Neuronal stem cell (in vitro differentiated cells): ENCODE measurements around the gene NPFF.
A peak's percentile ranks its signal among the peaks of the same experiment; 100 is the strongest.

Experiments used
- DNase-seq: peaks from one replicate; pipeline ENCODE4 v3.0.0-alpha.2; 2013; ENCODE audit warnings: low spot score
- H2AFZ ChIP-seq: one replicate; pipeline ENCODE4 v1.6.1; 2013; ENCODE audit warnings: mild to moderate bottlenecking, low read length, inconsistent platforms
- H2AK5ac ChIP-seq: 2 replicates; pipeline ENCODE4 v1.6.1; 2013; ENCODE audit warnings: low read depth, mild to moderate bottlenecking, inconsistent platforms, low read length, moderate library complexity, mixed read lengths
- H2BK120ac ChIP-seq: 2 replicates; pipeline ENCODE4 v1.6.1; 2013; ENCODE audit warnings: low read depth, mild to moderate bottlenecking, inconsistent platforms, low read length, moderate library complexity, mixed read lengths
- H2BK12ac ChIP-seq: one replicate; pipeline ENCODE4 v1.6.1; 2013; ENCODE audit warnings: low read length, inconsistent platforms
- H2BK15ac ChIP-seq: 2 replicates; pipeline ENCODE4 v1.6.1; 2013; ENCODE audit warnings: mild to moderate bottlenecking, low read length, inconsistent platforms, mixed read lengths
- H2BK5ac ChIP-seq: one replicate; pipeline ENCODE4 v1.6.1; 2013; ENCODE audit warnings: inconsistent platforms, mild to moderate bottlenecking, low read length, moderate library complexity
- H3K14ac ChIP-seq: one replicate; pipeline ENCODE4 v1.6.1; 2013; ENCODE audit warnings: low read length, inconsistent platforms
- H3K18ac ChIP-seq: 2 replicates; pipeline ENCODE4 v1.6.1; 2013; ENCODE audit warnings: low read length, inconsistent platforms
- H3K23ac ChIP-seq: 2 replicates; pipeline ENCODE4 v1.6.1; 2013; ENCODE audit warnings: low read depth, mild to moderate bottlenecking, mixed read lengths, low read length, inconsistent platforms; ENCODE audit not compliant: poor library complexity
- H3K27ac ChIP-seq: replicated peaks from 3 replicates; pipeline ENCODE4 v1.5.1; 2013; ENCODE audit warnings: low read length, inconsistent platforms
- H3K27me3 ChIP-seq, 3 experiments: 2 replicates each; pipeline ENCODE4 v1.6.1; 2013; ENCODE audit warnings: low read length in 3 of 3, mild to moderate bottlenecking in 2 of 3, inconsistent platforms in 1 of 3, low read depth in 1 of 3, mixed read lengths in 1 of 3, moderate library complexity in 1 of 3; ENCODE audit not compliant: control insufficient read depth in 3 of 3, insufficient read depth in 3 of 3
- H3K36me3 ChIP-seq, 2 donors: replicated peaks in 1 of 2; 2 replicates each; pipeline ENCODE4 v1.6.1; 2013; ENCODE audit warnings: low read length in 2 of 2; ENCODE audit not compliant: control insufficient read depth in 2 of 2, insufficient read depth in 2 of 2
- H3K4ac ChIP-seq: 2 replicates; pipeline ENCODE4 v1.6.1; 2013; ENCODE audit warnings: inconsistent platforms, mild to moderate bottlenecking, low read length, moderate library complexity
- H3K4me1 ChIP-seq, 2 donors: 1 replicate in 1 of 2; 2 replicates in 1 of 2; pipeline ENCODE4 v1.6.1; 2013; ENCODE audit warnings: low read length in 2 of 2, low read depth in 1 of 2; ENCODE audit not compliant: control insufficient read depth in 2 of 2, insufficient read depth in 1 of 2
- H3K4me2 ChIP-seq: one replicate; pipeline ENCODE4 v1.6.1; 2013; ENCODE audit warnings: mild to moderate bottlenecking, low read length, inconsistent platforms; ENCODE audit not compliant: insufficient read depth, poor library complexity, severe bottlenecking
- H3K4me3 ChIP-seq, 2 donors: 2 replicates each; pipeline ENCODE4 v1.5.1; 2013; ENCODE audit warnings: low read length in 2 of 2, mild to moderate bottlenecking in 2 of 2, inconsistent platforms in 1 of 2, moderate library complexity in 1 of 2
- H3K79me1 ChIP-seq: one replicate; pipeline ENCODE4 v1.6.1; 2013; ENCODE audit warnings: low read depth, mild to moderate bottlenecking, inconsistent platforms, low read length, moderate library complexity
- H3K9ac ChIP-seq: one replicate; pipeline ENCODE4 v1.6.1; 2013; ENCODE audit warnings: mild to moderate bottlenecking, low read depth, low read length, inconsistent platforms; ENCODE audit not compliant: poor library complexity
- H3K9me3 ChIP-seq, 2 donors: replicated peaks in 1 of 2; 2 replicates each; pipeline versions ENCODE3 to v1.6.1; 2013; ENCODE audit warnings: low read length in 2 of 2, mild to moderate bottlenecking in 2 of 2, inconsistent platforms in 1 of 2, low read depth in 1 of 2, mixed read lengths in 1 of 2, moderate library complexity in 1 of 2; ENCODE audit not compliant: control insufficient read depth in 2 of 2, insufficient read depth in 1 of 2
- H4K8ac ChIP-seq: one replicate; pipeline ENCODE4 v1.6.1; 2013; ENCODE audit warnings: low read depth, mild to moderate bottlenecking, inconsistent platforms, low read length, moderate library complexity
- H4K91ac ChIP-seq: one replicate; pipeline ENCODE4 v1.6.1; 2013; ENCODE audit warnings: low read length, low read depth, mild to moderate bottlenecking, inconsistent platforms; ENCODE audit not compliant: poor library complexity
- WGBS, 2 donors: extraction: QIAGEN DNeasy Blood & Tissue Kit; methylation state at CpG; one replicate each; pipeline ENCODE4 v1.1.7; 2013; ENCODE audit warnings: missing lambda C conversion rate in 2 of 2, mixed read lengths in 1 of 2; ENCODE audit not compliant: insufficient read length in 2 of 2, insufficient replicate concordance in 1 of 2; ENCODE audit errors: extremely low coverage in 2 of 2; 5-methylcytosine and 5-hydroxymethylcytosine counted together

Gene NPFF

GRCh38 chr12:53501615-53502181 is 5.6 kb downstream of the NPFF start:
- Histone ChIP-seq H2BK12ac (no peak overlapping the region), H3K4me2 (peak overlapping the region; percentile 81), H3K79me1 (peaks cover 6% of the 10 kb centered on the region), H3K23ac (peak overlapping the region; percentile 97), H2BK5ac (peak overlapping the region; percentile 97), H2AFZ (peak overlapping the region; percentile 100), H3K9me3 (no peaks in the 10 kb centered on the region), H4K91ac (peak overlapping the region; percentile 97), H2BK120ac (peak overlapping the region; percentile 44), H3K27ac (peak overlapping the region; percentile 94), H2AK5ac (peak overlapping the region; percentile 99), H3K27me3 (no peaks in the 10 kb centered on the region), H3K9ac (peak overlapping the region; percentile 99), H3K18ac (peak overlapping the region; percentile 100), H3K4me1 (peaks cover 23 to 27% of the 10 kb centered on the region in 2 donors), H4K8ac (peak overlapping the region; percentile 100), H2BK15ac (peak overlapping the region; percentile 52), H3K14ac (peak overlapping the region; percentile 92), H3K4ac (peak overlapping the region; percentile 96), H3K36me3 (peaks cover 9 to 46% of the 10 kb centered on the region in 2 donors), H3K4me3 (peak overlapping the region; percentile 83 to 97)
- no peak for DNase-seq
- no CpG with 5 or more reads among the region's 10 CpGs for whole genome bisulfite sequencing, 2 donors

GRCh38 chr12:53500776-53501614 is 6.3 kb downstream of the NPFF start, which contains the start of gene TARBP2:
TARBP2 (plus strand) TSS chr12:53501283; CDS start chr12:53501409, 126 bp downstream.
- H3K18ac ChIP-seq, result peak within 1 kb of the TSS; percentile 100
- H2AK5ac ChIP-seq, result peak within 1 kb of the TSS; percentile 99
- peak within 1 kb of the TSS; percentile 97 for H3K23ac ChIP-seq
- H3K4me2 ChIP-seq, result peak within 1 kb of the TSS; percentile 89
- WGBS, 2 donors, result no CpG with 5 or more reads among the region's 74 CpGs
- peak within 1 kb of the TSS; percentile 100 for H2AFZ ChIP-seq
- peak within 1 kb of the TSS; percentile 92 for H3K14ac ChIP-seq
- peaks cover 26 to 30% of the 10 kb centered on the region in 2 donors for H3K4me1 ChIP-seq
- peak within 1 kb of the TSS; percentile 44 for H2BK120ac ChIP-seq
- peaks cover 6% of the 10 kb centered on the region for H3K79me1 ChIP-seq
- H3K36me3 ChIP-seq, result peaks cover 7 to 39% of the 10 kb centered on the region in 2 donors
- H3K27me3 ChIP-seq, result no peaks in the 10 kb centered on the region
- DNase-seq, result peak; percentile 99
- H3K9ac ChIP-seq, result peak within 1 kb of the TSS; percentile 99
- H4K91ac ChIP-seq, result peak within 1 kb of the TSS; percentile 97
- H4K8ac ChIP-seq, result peak within 1 kb of the TSS; percentile 100
- no peaks in the 10 kb centered on the region for H3K9me3 ChIP-seq
- H2BK15ac ChIP-seq, result peak within 1 kb of the TSS; percentile 52
- peak within 1 kb of the TSS; percentile 94 for H3K27ac ChIP-seq
- H2BK5ac ChIP-seq, result peak within 1 kb of the TSS; percentile 97
- H2BK12ac ChIP-seq, result no peak within 1 kb of the TSS
- peak within 1 kb of the TSS; percentile 83 to 97 for H3K4me3 ChIP-seq
- peak within 1 kb of the TSS; percentile 96 for H3K4ac ChIP-seq

GRCh38 chr12:53500142-53500775 is 7.0 kb downstream of the NPFF start:
- peaks cover 4 to 32% of the 10 kb centered on the region in 2 donors for H3K36me3 ChIP-seq
- peak overlapping the region; percentile 100 for H2AFZ ChIP-seq
- H3K79me1 ChIP-seq, result peaks cover 6% of the 10 kb centered on the region
- no peak overlapping the region for H3K14ac ChIP-seq
- no peak overlapping the region for H2BK120ac ChIP-seq
- H3K9ac ChIP-seq, result no peak overlapping the region
- no peak for DNase-seq
- H4K91ac ChIP-seq, result no peak overlapping the region
- WGBS, 2 donors, result no CpG with 5 or more reads among the region's 17 CpGs
- H3K4me3 ChIP-seq, result peak overlapping the region; percentile 75 to 97
- H3K4me2 ChIP-seq, result peak overlapping the region; percentile 89
- no peak overlapping the region for H2BK5ac ChIP-seq
- H3K4me1 ChIP-seq, result peaks cover 28 to 35% of the 10 kb centered on the region in 2 donors
- no peaks in the 10 kb centered on the region for H3K9me3 ChIP-seq
- peak overlapping the region; percentile 17 for H2BK12ac ChIP-seq
- H3K4ac ChIP-seq, result no peak overlapping the region
- no peak overlapping the region for H2BK15ac ChIP-seq
- no peak overlapping the region for H4K8ac ChIP-seq
- peak overlapping the region; percentile 95 for H3K23ac ChIP-seq
- H3K27ac ChIP-seq, result peak overlapping the region; percentile 85
- H3K18ac ChIP-seq, result peak overlapping the region; percentile 15
- no peaks in the 10 kb centered on the region for H3K27me3 ChIP-seq
- H2AK5ac ChIP-seq, result no peak overlapping the region
